Myometrial cell (primary cell): ENCODE measurements around the gene HERC2. TPM values are rescaled to one million over a fixed set of nuclear protein-coding genes. Genes with fewer than 3 reads are reported as not detected.

Experiments
- total RNA-seq: library from RNA; depleted of rRNA; stranded (reverse); fragments of >200 nt; gene quantifications from 2 replicates; pipeline ENCODE4 v1.2.3, GENCODE V29; 2015

HERC2 gene
- 18.7 and 23.4 TPM in 2 replicates for total RNA-seq

GRCh38 chr15:28322129-28322588, at the start of gene HERC2:
Gene HERC2 (minus strand): TSS chr15:28322179. CDS start chr15:28321433, 746 bp downstream.

GRCh38 chr15:28357984-28358383, 36.0 kb upstream of the HERC2 start, which contains the start of gene GOLGA6L24:
Gene GOLGA6L24 (minus strand): TSS chr15:28358084. CDS start chr15:28358023, 61 bp downstream.

GRCh38 chr15:28098766-28099554, 223.0 kb downstream of the HERC2 start, which contains the start of gene OCA2:
Gene OCA2 (minus strand): TSS chr15:28099315. CDS start chr15:28081874, 17,441 bp downstream.

Other genes with a start within 250 kb of the HERC2 start
- gene OCA2, start 222.9 kb downstream of the HERC2 start, total RNA-seq = not detected in 2 replicates
- not detected in 2 replicates for gene GOLGA6L24, start 35.9 kb upstream of the HERC2 start, total RNA-seq
- not detected in 2 replicates for gene GOLGA8F, start 56.5 kb upstream of the HERC2 start, total RNA-seq
- gene GOLGA8G, start 210.8 kb upstream of the HERC2 start, total RNA-seq = not detected in 2 replicates
- not detected in 2 replicates for gene GOLGA6L25, start 231.4 kb upstream of the HERC2 start, total RNA-seq